MCF 10A (cell line): ENCODE results near the gene KLHDC10. TPM values are rescaled to one million over a fixed set of nuclear protein-coding genes. Genes with fewer than 3 reads are reported as not detected.

Experiments used
- BruUV-seq: library from RNA; stranded (reverse); fragments of 400-500 nt; replicated peaks from 2 replicates; lab custom pipeline; 2021; lab: Mats Ljungman, UMichigan
- CTCF ChIA-PET: fragments of 300-600 bp; sonication (Branson Sonifier 250); formaldehyde crosslinking; extraction: SDS; loops from one replicate; lab custom pipeline; 2021; ENCODE audit warnings: antibody characterized with exemption, inconsistent platforms; lab: Yijun Ruan, JAX
- POLR2A ChIA-PET: fragments of 300-600, 350-650 bp; sonication (Branson Sonifier 250); formaldehyde crosslinking; extraction: SDS; loops from one replicate; lab custom pipeline; 2020; ENCODE audit warnings: antibody characterized with exemption, inconsistent platforms; lab: Yijun Ruan, JAX
- DNase-seq: peaks from one replicate; pipeline ENCODE4 v3.0.0-alpha.2; 2018; ENCODE audit not compliant: unreplicated experiment
- H3K27ac Mint-ChIP-seq: one replicate; pipeline ENCODE4 v1.8.0; 2022; ENCODE audit warnings: mild to moderate bottlenecking, low read depth, mixed read lengths; ENCODE audit not compliant: unreplicated experiment
- H3K27me3 Mint-ChIP-seq: one replicate; pipeline ENCODE4 v1.8.0; 2022; ENCODE audit warnings: mixed read lengths; ENCODE audit not compliant: insufficient read depth, unreplicated experiment
- H3K36me3 Mint-ChIP-seq: one replicate; pipeline ENCODE4 v1.8.0; 2022; ENCODE audit warnings: mild to moderate bottlenecking, moderate library complexity, mixed read lengths; ENCODE audit not compliant: insufficient read depth, unreplicated experiment
- H3K4me1 Mint-ChIP-seq: one replicate; pipeline ENCODE4 v1.8.0; 2022; ENCODE audit warnings: mixed read lengths; ENCODE audit not compliant: insufficient read depth, unreplicated experiment
- H3K4me3 Mint-ChIP-seq: one replicate; pipeline ENCODE4 v1.8.0; 2022; ENCODE audit warnings: mild to moderate bottlenecking, moderate library complexity, mixed read lengths; ENCODE audit not compliant: unreplicated experiment
- H3K9me3 Mint-ChIP-seq: one replicate; pipeline ENCODE4 v1.8.0; 2022; ENCODE audit warnings: mixed read lengths; ENCODE audit not compliant: unreplicated experiment
- intact Hi-C: fragments of 100-400 bp; cut with micrococcal nuclease; formaldehyde crosslinking; loops from 2 replicates; pipeline ENCODE4 v1.14.1; 2022
- total RNA-seq: library from RNA; stranded (reverse); gene quantifications from 2 replicates; pipeline ENCODE4 v1.2.3, GENCODE V29; 2022
- TF ChIP-seq, protein P1 (sequence below): fragments of 200-600 bp; IDR thresholded peaks from one replicate; pipeline ENCODE4 v1.8.0; 2022; ENCODE audit warnings: antibody characterized with exemption, mild to moderate bottlenecking; ENCODE audit not compliant: unreplicated experiment

Gene KLHDC10
- total RNA-seq, 1 experiment from 2014 or later: 25.8 TPM

- CTCF ChIA-PET: interaction anchor here (3.4 kb wide), 1 partner anchor 12 kb away, joined by 15 read pairs; no protein-coding TSS in a partner anchor
- H3K36me3 Mint-ChIP-seq: peaks cover 90% of the 10 kb centered on the region
- TF ChIP-seq, protein P1, sequence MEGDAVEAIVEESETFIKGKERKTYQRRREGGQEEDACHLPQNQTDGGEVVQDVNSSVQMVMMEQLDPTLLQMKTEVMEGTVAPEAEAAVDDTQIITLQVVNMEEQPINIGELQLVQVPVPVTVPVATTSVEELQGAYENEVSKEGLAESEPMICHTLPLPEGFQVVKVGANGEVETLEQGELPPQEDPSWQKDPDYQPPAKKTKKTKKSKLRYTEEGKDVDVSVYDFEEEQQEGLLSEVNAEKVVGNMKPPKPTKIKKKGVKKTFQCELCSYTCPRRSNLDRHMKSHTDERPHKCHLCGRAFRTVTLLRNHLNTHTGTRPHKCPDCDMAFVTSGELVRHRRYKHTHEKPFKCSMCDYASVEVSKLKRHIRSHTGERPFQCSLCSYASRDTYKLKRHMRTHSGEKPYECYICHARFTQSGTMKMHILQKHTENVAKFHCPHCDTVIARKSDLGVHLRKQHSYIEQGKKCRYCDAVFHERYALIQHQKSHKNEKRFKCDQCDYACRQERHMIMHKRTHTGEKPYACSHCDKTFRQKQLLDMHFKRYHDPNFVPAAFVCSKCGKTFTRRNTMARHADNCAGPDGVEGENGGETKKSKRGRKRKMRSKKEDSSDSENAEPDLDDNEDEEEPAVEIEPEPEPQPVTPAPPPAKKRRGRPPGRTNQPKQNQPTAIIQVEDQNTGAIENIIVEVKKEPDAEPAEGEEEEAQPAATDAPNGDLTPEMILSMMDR: no peak
Measured at GRCh38 chr7:130022623-130023175, 47.6 kb upstream of the KLHDC10 start.

GRCh38 chr7:130024390-130024789 lies 45.9 kb upstream of the KLHDC10 start:
- no peak for DNase-seq
- ChIA-PET CTCF (interaction anchor here (0.7 to 3.4 kb wide), 3 partner anchors 11 to 255 kb away, joined by 3 to 15 read pairs (median 6); no protein-coding TSS in a partner anchor), POLR2A (no interaction called here)
- Mint-ChIP-seq H3K4me3 (no peak overlapping the region), H3K27ac (peak overlapping the region; percentile 91), H3K9me3 (no peaks in the 10 kb centered on the region), H3K4me1 (peaks cover 8% of the 10 kb centered on the region), H3K36me3 (peaks cover 88% of the 10 kb centered on the region), H3K27me3 (no peaks in the 10 kb centered on the region)
- no TSS peak for BruUV-seq
- TF ChIP-seq, protein P1: no peak
- intact Hi-C loops: no loop called here

More at GRCh38 chr7:130022623-130023175, 47.6 kb upstream of the KLHDC10 start:
- POLR2A ChIA-PET: interaction anchor here (0.6 kb wide), 1 partner anchor 188 kb away, joined by 3 read pairs; no protein-coding TSS in a partner anchor
- H3K4me3 Mint-ChIP-seq: no peak overlapping the region
- intact Hi-C loops: no loop called here
- H3K9me3 Mint-ChIP-seq: no peaks in the 10 kb centered on the region
- H3K27me3 Mint-ChIP-seq: no peaks in the 10 kb centered on the region
- H3K27ac Mint-ChIP-seq: no peak overlapping the region
- no peak for DNase-seq
- no TSS peak for BruUV-seq
- peaks cover 8% of the 10 kb centered on the region for H3K4me1 Mint-ChIP-seq

GRCh38 chr7:130032698-130033097 lies 37.6 kb upstream of the KLHDC10 start:
- TF ChIP-seq, protein P1: no peak
- Mint-ChIP-seq H3K9me3 (no peaks in the 10 kb centered on the region), H3K27me3 (no peaks in the 10 kb centered on the region), H3K27ac (no peak overlapping the region), H3K36me3 (peaks cover 65% of the 10 kb centered on the region), H3K4me1 (no peaks in the 10 kb centered on the region), H3K4me3 (no peak overlapping the region)
- POLR2A ChIA-PET: no interaction called here
- no TSS peak for BruUV-seq
- CTCF ChIA-PET: no interaction called here
- DNase-seq: no peak
- intact Hi-C loops: no loop called here

GRCh38 chr7:130037703-130038102 lies 32.6 kb upstream of the KLHDC10 start:
- intact Hi-C loops: loop anchor here (1.0 to 5.0 kb wide), 3 partner anchors 685 to 795 kb away; no protein-coding TSS in a partner anchor
- peaks cover 72% of the 10 kb centered on the region for H3K36me3 Mint-ChIP-seq

More at GRCh38 chr7:130037703-130038102, 32.6 kb upstream of the KLHDC10 start:
- TF ChIP-seq, protein P1: peak; percentile 33
- no peaks in the 10 kb centered on the region for H3K27me3 Mint-ChIP-seq
- POLR2A ChIA-PET: no interaction called here
- CTCF ChIA-PET: no interaction called here
- no peaks in the 10 kb centered on the region for H3K9me3 Mint-ChIP-seq
- H3K27ac Mint-ChIP-seq: no peak overlapping the region
- H3K4me1 Mint-ChIP-seq: no peaks in the 10 kb centered on the region
- BruUV-seq: no TSS peak
- no peak for DNase-seq
- no peak overlapping the region for H3K4me3 Mint-ChIP-seq
